A549 (cell line): ENCODE data around the gene CFAP119. TPM values are rescaled to one million over a fixed set of nuclear protein-coding genes. Genes with fewer than 3 reads are reported as not detected.

Source experiments
- ATAC-seq, 2 experiments: fragments of 200-7000 bp in 1 of 2; fragments of >200 bp in 1 of 2; cut with Nextera tagmentation in 1 of 2; cut with Tn5 transposase in 1 of 2; 3 replicates each; pipeline versions ENCODE4 v1.8.0 to v1.9.1; 2018 to 2020; ENCODE audit warnings: mild to moderate bottlenecking in 1 of 2, moderate library complexity in 1 of 2
- CTCF ChIA-PET: fragments of 300-600 bp; sonication (Branson Sonifier 250); formaldehyde crosslinking; extraction: SDS; loops from one replicate; lab custom pipeline; 2021; ENCODE audit warnings: antibody characterized with exemption, inconsistent platforms; lab: Yijun Ruan, JAX
- POLR2A ChIA-PET: fragments of 350-600 bp; formaldehyde crosslinking; extraction: SDS; loops from one replicate; lab custom pipeline; 2021; ENCODE audit warnings: antibody characterized with exemption, inconsistent platforms; lab: Yijun Ruan, JAX
- DNase-seq, 2 experiments: peaks; one replicate each; pipeline versions ENCODE4 v3.0.0 to v3.0.0-alpha.2; 2011 to 2016; ENCODE audit warnings: low read depth in 1 of 2, low spot score in 1 of 2
- FAIRE-seq: peaks from 2 replicates; lab custom pipeline; 2011; peaks lifted over from hg19 to GRCh38; lab: Jason Lieb, UNC
- H3K27ac ChIP-seq, 2 experiments: fragments of >200 bp; sonication (Bioruptor Twin); formaldehyde crosslinking; 3 replicates each; pipeline ENCODE4 v1.5.1; 2016 to 2017
- H3K4me1 ChIP-seq: fragments of >200 bp; sonication (Bioruptor Twin); formaldehyde crosslinking; 3 replicates; pipeline ENCODE4 v1.6.1; 2016
- H3K4me2 ChIP-seq: fragments of >200 bp; sonication (Bioruptor Twin); formaldehyde crosslinking; 3 replicates; pipeline ENCODE4 v1.6.1; 2016
- H3K4me3 ChIP-seq: fragments of >200 bp; sonication (Bioruptor Twin); formaldehyde crosslinking; 3 replicates; pipeline ENCODE4 v1.5.1; 2016
- H3K9me3 ChIP-seq: fragments of >200 bp; sonication (Bioruptor Twin); formaldehyde crosslinking; 3 replicates; pipeline ENCODE4 v1.6.1; 2016
- CBX8 ChIP-seq: fragments of 200-600 bp; sonication (generic); IDR thresholded peaks from 2 replicates; pipeline ENCODE4 v1.6.1; 2016
- CHD4 ChIP-seq: fragments of 200-600 bp; sonication (generic); IDR thresholded peaks from 2 replicates; pipeline ENCODE4 v1.6.1; 2016; ENCODE audit warnings: antibody characterized with exemption, mild to moderate bottlenecking, borderline replicate concordance
- CTCF ChIP-seq: fragments of >200 bp; sonication (Bioruptor Twin); formaldehyde crosslinking; IDR thresholded peaks from 3 replicates; pipeline ENCODE4 v1.5.1; 2016
- EHF ChIP-seq: fragments of 250-450 bp; sonication (Bioruptor Pico); IDR thresholded peaks from 2 replicates; pipeline ENCODE4 v1.5.0; 2020; ENCODE audit warnings: mild to moderate bottlenecking
- EP300 ChIP-seq, 2 experiments: fragments of >200 bp; sonication (Bioruptor Twin); formaldehyde crosslinking; IDR thresholded peaks; 2 replicates in 1 of 2; 3 replicates in 1 of 2; pipeline ENCODE4 v1.6.1; 2016 to 2017
- FOSL2 ChIP-seq, 2 experiments: fragments of 450-650 bp in 1 of 2; fragments of >200 bp in 1 of 2; sonication (Bioruptor Twin) in 1 of 2; formaldehyde crosslinking; IDR thresholded peaks; 2 replicates each; pipeline versions ENCODE4 v1.5.0 to v1.6.1; 2016 to 2020; ENCODE audit warnings: mild to moderate bottlenecking in 1 of 2, moderate library complexity in 1 of 2
- GATA3 ChIP-seq: IDR thresholded peaks from 2 replicates; pipeline ENCODE4 v1.6.1; 2012; ENCODE audit warnings: borderline replicate concordance
- HEYL ChIP-seq: fragments of 250-450 bp; sonication (Bioruptor Pico); IDR thresholded peaks from 2 replicates; pipeline ENCODE4 v1.8.0; 2021; ENCODE audit warnings: mild to moderate bottlenecking, moderate library complexity
- HMGXB4 ChIP-seq: fragments of 250-450 bp; sonication (Bioruptor Pico); IDR thresholded peaks from 2 replicates; pipeline ENCODE4 v1.5.0; 2021; ENCODE audit warnings: mild to moderate bottlenecking, moderate library complexity, borderline replicate concordance
- HOXA7 ChIP-seq: fragments of 250-450 bp; sonication (Bioruptor Pico); IDR thresholded peaks from 2 replicates; pipeline ENCODE4 v1.5.0; 2020; ENCODE audit warnings: mild to moderate bottlenecking, moderate library complexity
- HOXB13 ChIP-seq: fragments of 250-450 bp; sonication (Bioruptor Pico); IDR thresholded peaks from 2 replicates; pipeline ENCODE4 v1.5.0; 2020; ENCODE audit warnings: low read depth, mild to moderate bottlenecking, moderate library complexity
- JUN ChIP-seq, 2 experiments: fragments of >200 bp; sonication (Bioruptor Twin); formaldehyde crosslinking; IDR thresholded peaks; 2 replicates in 1 of 2; 3 replicates in 1 of 2; pipeline ENCODE4 v1.6.1; 2016 to 2017
- JUNB ChIP-seq: fragments of >200 bp; sonication (Bioruptor Twin); formaldehyde crosslinking; IDR thresholded peaks from 2 replicates; pipeline ENCODE4 v1.6.1; 2016
- KDM5A ChIP-seq: fragments of 200-600 bp; sonication (generic); IDR thresholded peaks from 2 replicates; pipeline ENCODE4 v1.6.1; 2016; ENCODE audit warnings: antibody characterized with exemption, mild to moderate bottlenecking
- RARB ChIP-seq: fragments of 250-450 bp; sonication (Bioruptor Pico); IDR thresholded peaks from 2 replicates; pipeline ENCODE4 v1.8.0; 2021; ENCODE audit warnings: mild to moderate bottlenecking, moderate library complexity
- RCOR1 ChIP-seq: fragments of 150-350 bp; IDR thresholded peaks from 2 replicates; pipeline ENCODE4 v1.6.1; 2014; ENCODE audit warnings: antibody characterized with exemption, low read length, low read depth
- SMC3 ChIP-seq: fragments of >200 bp; sonication (Bioruptor Twin); formaldehyde crosslinking; IDR thresholded peaks from 3 replicates; pipeline ENCODE4 v1.6.1; 2018; ENCODE audit warnings: inconsistent platforms
- TFCP2L1 ChIP-seq: fragments of 250-450 bp; sonication (Bioruptor Pico); IDR thresholded peaks from 2 replicates; pipeline ENCODE4 v1.5.0; 2021; ENCODE audit warnings: mild to moderate bottlenecking
- TP53 ChIP-seq: fragments of 250-450 bp; sonication (Bioruptor Pico); IDR thresholded peaks from 2 replicates; pipeline ENCODE4 v1.5.0; 2021; ENCODE audit warnings: mild to moderate bottlenecking, moderate library complexity
- ZC3H11A ChIP-seq: fragments of 450-650 bp; IDR thresholded peaks from 2 replicates; pipeline ENCODE4 v1.6.1; 2014; ENCODE audit warnings: antibody characterized with exemption, mild to moderate bottlenecking
- ZNF302 ChIP-seq: fragments of 250-450 bp; sonication (Bioruptor Pico); IDR thresholded peaks from 2 replicates; pipeline ENCODE4 v1.9.0; 2021; ENCODE audit warnings: inconsistent platforms, mild to moderate bottlenecking, moderate library complexity
- ZSCAN20 ChIP-seq: fragments of 250-450 bp; sonication (Bioruptor Pico); IDR thresholded peaks from 2 replicates; pipeline ENCODE4 v1.8.0; 2022; ENCODE audit warnings: mild to moderate bottlenecking, moderate library complexity
- WGBS: methylation state at CpG from one replicate; pipeline ENCODE4 v1.1.6; 2017; ENCODE audit errors: missing lambda C conversion rate; 5-methylcytosine and 5-hydroxymethylcytosine counted together
- polyA plus RNA-seq, 4 experiments: library from polyadenylated mRNA; depleted of rRNA in 3 of 4; stranded (reverse); fragments of >200 nt; fragmentation: RNase III in 1 of 4; extraction: RNeasy Plus Mini Kit Qiagen cat#74134 plus additional on column Dnase treatment in 1 of 4; gene quantifications; 2 replicates in 3 of 4; 3 replicates in 1 of 4; pipeline ENCODE4 v1.2.3, GENCODE V29; 2011 to 2017
- TF ChIP-seq, protein P1 (sequence below): IDR thresholded peaks from 2 replicates; pipeline ENCODE4 v1.6.1; 2012
- TF ChIP-seq, protein P2 (sequence below): fragments of 200-600 bp; sonication (generic); IDR thresholded peaks from 2 replicates; pipeline ENCODE4 v1.6.1; 2016; ENCODE audit warnings: antibody characterized with exemption, mild to moderate bottlenecking, moderate library complexity
- TF ChIP-seq, protein P3 (sequence below): fragments of 150-350 bp; IDR thresholded peaks from 2 replicates; pipeline ENCODE4 v1.6.1; 2014; ENCODE audit warnings: low read depth, mild to moderate bottlenecking, low read length
- TF ChIP-seq, protein P4 (sequence below): IDR thresholded peaks from 2 replicates; pipeline ENCODE4 v1.6.1; 2012; ENCODE audit warnings: low read depth, borderline replicate concordance

The CFAP119 gene
- polyA plus RNA-seq, 2 of the 4 experiments (the other 2 are of a cell fraction), result 4.5 to 9.5 TPM

- DNase-seq (peak; percentile 88 to 93), ATAC-seq (peak; percentile 80 to 88), FAIRE-seq (peak; percentile 98)
- H3K4me2 ChIP-seq, result peak overlapping the region; percentile 70
- peaks cover 40% of the 10 kb centered on the region for H3K4me1 ChIP-seq
- CTCF ChIA-PET, result interaction anchor here (1.1 kb wide), 2 partner anchors 11 to 73 kb away, joined by 3 read pairs; no protein-coding TSS in a partner anchor
- WGBS, result 46% methylated on average over 6 of the region's 6 CpGs
- H3K4me3 ChIP-seq, result peak overlapping the region; percentile 29; the same call in 2 of the 3 replicates
- POLR2A ChIA-PET, result interaction anchor here (1.0 to 2.4 kb wide), 3 partner anchors 34 to 83 kb away, joined by 3 to 7 read pairs (median 4); partner anchors contain the start of genes FBRS and SRCAP
- TF ChIP-seq RARB (CRISPR knock-in tag) (no peak), FOSL2 (IDR thresholded peaks at IDR 0.05) (no peak), FOSL2 (CRISPR knock-in tag; IDR thresholded peaks at IDR 0.05) (peak; percentile 76), SMC3 (no peak), CTCF (no peak), JUN (IDR thresholded peaks at IDR 0.05) (no peak), RCOR1 (no peak), EHF (no peak), CHD4 (no peak), HEYL (no peak), TFCP2L1 (CRISPR knock-in tag) (no peak), ZC3H11A (no peak), EP300 (IDR thresholded peaks at IDR 0.05) (no peak), HMGXB4 (no peak), ZNF302 (CRISPR knock-in tag) (no peak), KDM5A (no peak), JUNB (no peak), CBX8 (no peak), HOXA7 (CRISPR knock-in tag) (no peak), HOXB13 (CRISPR knock-in tag) (no peak), TP53 (CRISPR knock-in tag) (no peak), ZSCAN20 (CRISPR knock-in tag) (peak; percentile 58; the same call in 1 of the 2 replicates), GATA3 (no peak)
- TF ChIP-seq, protein P1, sequence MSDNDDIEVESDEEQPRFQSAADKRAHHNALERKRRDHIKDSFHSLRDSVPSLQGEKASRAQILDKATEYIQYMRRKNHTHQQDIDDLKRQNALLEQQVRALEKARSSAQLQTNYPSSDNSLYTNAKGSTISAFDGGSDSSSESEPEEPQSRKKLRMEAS, result peak; percentile 53
- TF ChIP-seq, protein P2, sequence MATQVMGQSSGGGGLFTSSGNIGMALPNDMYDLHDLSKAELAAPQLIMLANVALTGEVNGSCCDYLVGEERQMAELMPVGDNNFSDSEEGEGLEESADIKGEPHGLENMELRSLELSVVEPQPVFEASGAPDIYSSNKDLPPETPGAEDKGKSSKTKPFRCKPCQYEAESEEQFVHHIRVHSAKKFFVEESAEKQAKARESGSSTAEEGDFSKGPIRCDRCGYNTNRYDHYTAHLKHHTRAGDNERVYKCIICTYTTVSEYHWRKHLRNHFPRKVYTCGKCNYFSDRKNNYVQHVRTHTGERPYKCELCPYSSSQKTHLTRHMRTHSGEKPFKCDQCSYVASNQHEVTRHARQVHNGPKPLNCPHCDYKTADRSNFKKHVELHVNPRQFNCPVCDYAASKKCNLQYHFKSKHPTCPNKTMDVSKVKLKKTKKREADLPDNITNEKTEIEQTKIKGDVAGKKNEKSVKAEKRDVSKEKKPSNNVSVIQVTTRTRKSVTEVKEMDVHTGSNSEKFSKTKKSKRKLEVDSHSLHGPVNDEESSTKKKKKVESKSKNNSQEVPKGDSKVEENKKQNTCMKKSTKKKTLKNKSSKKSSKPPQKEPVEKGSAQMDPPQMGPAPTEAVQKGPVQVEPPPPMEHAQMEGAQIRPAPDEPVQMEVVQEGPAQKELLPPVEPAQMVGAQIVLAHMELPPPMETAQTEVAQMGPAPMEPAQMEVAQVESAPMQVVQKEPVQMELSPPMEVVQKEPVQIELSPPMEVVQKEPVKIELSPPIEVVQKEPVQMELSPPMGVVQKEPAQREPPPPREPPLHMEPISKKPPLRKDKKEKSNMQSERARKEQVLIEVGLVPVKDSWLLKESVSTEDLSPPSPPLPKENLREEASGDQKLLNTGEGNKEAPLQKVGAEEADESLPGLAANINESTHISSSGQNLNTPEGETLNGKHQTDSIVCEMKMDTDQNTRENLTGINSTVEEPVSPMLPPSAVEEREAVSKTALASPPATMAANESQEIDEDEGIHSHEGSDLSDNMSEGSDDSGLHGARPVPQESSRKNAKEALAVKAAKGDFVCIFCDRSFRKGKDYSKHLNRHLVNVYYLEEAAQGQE, result no peak
- TF ChIP-seq, protein P3, sequence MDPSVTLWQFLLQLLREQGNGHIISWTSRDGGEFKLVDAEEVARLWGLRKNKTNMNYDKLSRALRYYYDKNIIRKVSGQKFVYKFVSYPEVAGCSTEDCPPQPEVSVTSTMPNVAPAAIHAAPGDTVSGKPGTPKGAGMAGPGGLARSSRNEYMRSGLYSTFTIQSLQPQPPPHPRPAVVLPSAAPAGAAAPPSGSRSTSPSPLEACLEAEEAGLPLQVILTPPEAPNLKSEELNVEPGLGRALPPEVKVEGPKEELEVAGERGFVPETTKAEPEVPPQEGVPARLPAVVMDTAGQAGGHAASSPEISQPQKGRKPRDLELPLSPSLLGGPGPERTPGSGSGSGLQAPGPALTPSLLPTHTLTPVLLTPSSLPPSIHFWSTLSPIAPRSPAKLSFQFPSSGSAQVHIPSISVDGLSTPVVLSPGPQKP, result no peak
- TF ChIP-seq, protein P4, sequence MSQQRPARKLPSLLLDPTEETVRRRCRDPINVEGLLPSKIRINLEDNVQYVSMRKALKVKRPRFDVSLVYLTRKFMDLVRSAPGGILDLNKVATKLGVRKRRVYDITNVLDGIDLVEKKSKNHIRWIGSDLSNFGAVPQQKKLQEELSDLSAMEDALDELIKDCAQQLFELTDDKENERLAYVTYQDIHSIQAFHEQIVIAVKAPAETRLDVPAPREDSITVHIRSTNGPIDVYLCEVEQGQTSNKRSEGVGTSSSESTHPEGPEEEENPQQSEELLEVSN, result 0 out of 2 replicates have a peak, but pooled peaks have one; percentile 41
- peak overlapping the region; percentile 72 to 83 for H3K27ac ChIP-seq
- H3K9me3 ChIP-seq, result no peaks in the 10 kb centered on the region
Observed at GRCh38 chr16:30741461-30741914, 20.4 kb downstream of the CFAP119 start.
